NCI-H2227 (cell line): ENCODE measurements around the gene TMSB4X.
A peak's percentile ranks its signal among the peaks of the same experiment; 100 is the strongest.
"Not testable (repeated sequence)": the region's sequence is repeated elsewhere in the genome, so short reads cannot be mapped to it uniquely, and the experiment has no call there.

Experiments used
- DNase-seq: peaks from one replicate; lab custom pipeline; 2025; ENCODE audit not compliant: unreplicated experiment; lab: John Stamatoyannopoulos, UW

Gene TMSB4X

DNA sequence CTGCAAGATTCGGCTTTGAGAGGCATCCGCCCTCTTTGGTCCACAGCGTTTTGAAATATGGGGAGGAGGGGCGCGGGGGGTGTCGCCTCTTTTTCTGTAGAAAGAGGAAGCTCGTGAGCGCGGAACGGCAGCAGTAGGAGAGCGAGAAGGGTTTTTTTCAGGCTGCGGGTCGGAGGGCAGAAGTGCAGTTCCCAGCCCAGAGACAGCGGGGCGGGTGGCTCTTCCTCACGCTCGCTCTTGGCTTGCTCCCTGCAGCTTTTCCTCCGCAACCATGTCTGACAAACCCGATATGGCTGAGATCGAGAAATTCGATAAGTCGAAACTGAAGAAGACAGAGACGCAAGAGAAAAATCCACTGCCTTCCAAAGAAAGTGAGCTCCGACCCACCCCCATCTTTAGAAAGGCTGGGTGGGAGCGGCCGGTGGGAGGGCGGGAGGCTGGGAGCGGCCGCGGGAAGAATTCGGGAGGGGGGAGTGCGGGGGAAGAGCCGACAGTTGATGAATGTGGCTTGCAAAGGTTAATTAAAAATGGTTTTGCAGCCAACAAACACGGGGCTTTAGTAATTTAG lies 1.2 kb downstream of the TMSB4X start:
- peak; percentile 79 for DNase-seq

DNA sequence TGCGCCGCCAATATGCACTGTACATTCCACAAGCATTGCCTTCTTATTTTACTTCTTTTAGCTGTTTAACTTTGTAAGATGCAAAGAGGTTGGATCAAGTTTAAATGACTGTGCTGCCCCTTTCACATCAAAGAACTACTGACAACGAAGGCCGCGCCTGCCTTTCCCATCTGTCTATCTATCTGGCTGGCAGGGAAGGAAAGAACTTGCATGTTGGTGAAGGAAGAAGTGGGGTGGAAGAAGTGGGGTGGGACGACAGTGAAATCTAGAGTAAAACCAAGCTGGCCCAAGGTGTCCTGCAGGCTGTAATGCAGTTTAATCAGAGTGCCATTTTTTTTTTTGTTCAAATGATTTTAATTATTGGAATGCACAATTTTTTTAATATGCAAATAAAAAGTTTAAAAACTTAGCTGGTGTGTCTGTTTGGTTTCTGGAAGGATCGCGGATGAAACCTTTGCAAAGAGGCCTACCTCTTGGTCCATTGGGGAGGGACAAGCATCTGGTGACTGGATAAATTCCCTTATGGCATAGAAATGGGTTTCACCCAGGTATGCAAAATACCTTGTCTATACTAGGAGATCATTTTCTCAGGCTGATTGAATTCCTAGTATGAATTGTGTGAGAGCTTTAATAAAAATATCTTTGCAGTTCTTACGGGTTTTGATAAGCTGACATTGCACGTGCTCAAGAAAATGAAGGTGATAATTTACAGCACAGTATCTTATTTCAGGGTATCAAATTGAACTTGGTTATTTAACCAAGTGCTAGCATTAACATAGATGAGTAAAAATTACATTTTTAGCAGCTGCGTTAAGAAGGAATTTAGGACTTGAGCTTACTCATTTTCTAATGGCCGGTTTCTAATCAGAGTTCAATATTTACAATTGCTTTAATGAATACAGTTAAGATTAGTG lies 2.2 kb downstream of the TMSB4X start:
- DNase-seq = not testable (repeated sequence)

DNA sequence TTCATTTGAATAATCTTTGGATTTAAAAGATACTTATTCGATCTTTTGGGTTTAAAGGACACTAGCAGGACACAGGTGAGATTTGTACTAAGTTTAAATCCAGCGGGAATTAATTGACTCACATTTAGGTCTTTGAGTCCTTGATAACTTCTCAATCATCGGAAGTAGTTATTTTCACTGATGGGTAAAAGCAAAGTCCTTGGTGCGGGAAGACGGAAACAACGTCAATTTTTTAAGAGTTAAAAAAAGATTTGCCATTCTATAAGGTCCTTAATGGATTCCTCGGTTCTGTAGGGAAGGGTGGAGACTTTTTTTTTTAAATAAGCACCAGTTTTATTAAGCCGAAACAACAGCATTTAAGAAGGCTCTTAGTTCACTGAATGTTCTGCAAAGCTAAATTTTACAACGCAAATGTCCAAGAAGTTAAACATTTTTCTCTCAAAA lies 2.9 kb downstream of the TMSB4X start:
- no peak for DNase-seq

DNA sequence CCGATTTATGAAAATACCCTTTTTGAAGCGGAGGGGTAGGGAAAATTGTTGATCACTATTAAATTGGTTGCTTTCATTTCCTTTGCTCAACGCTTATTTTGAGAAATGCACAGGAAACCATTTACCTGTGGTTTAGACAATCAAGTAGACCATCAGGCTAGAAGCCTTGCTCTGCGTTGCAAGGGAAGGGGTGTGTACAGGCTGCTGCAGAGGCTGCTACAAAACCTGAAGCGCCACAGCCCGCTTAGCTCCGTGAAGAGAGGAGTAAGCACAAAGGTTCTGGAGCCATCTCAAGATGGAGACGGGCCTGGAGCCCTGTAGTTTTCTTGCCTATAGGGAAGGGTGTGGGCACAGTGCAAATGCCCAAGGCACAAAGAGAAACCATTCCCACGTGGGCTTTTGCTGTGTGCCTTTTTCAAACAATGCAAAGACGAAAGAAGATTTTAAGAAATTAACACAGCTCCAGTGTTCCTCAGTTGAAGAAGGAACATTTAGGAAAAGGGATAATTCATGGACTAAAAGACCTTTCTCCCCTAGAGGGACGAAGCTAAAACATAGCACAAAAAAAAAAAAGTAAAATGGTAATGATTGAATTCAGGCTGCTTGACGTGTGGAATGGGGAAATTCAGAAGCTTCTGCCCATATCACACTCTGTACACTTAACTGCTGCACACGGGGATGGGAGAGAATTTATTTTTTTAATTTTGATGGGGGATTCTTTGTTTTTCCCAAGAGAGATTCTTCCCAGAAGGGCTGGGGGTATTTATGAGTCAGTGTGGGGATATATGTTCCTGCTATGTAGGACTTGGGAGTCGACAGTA lies 3.5 kb downstream of the TMSB4X start:
- peak; percentile 59 for DNase-seq

DNA sequence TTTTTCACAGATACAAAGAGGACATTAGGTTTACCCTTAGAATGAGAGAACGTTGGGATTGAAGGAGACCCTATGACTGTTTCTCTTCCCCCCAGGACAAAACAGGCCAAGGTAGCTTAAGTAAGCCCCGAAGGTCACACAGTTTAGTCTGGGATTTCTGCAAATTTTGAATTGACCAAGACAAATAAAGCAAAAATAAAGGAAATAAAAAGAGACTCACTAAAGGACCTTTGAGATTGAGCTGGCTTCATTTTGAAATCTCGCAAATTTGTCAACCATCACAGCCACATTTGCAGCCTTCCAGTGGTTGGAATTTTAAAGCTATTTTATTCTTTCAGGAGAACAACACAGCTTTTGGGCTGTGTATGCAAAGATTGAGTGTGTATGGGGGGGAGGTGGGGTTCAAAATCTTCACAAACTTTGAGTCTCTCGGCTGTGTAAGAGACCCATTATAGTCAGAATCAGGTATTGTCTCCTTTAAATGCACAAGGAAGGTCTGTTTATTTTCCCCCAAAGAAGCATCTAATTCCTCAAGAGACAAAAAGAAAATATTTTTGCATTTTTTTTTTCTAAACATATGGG lies 4.2 kb downstream of the TMSB4X start:
- DNase-seq = no peak

DNA sequence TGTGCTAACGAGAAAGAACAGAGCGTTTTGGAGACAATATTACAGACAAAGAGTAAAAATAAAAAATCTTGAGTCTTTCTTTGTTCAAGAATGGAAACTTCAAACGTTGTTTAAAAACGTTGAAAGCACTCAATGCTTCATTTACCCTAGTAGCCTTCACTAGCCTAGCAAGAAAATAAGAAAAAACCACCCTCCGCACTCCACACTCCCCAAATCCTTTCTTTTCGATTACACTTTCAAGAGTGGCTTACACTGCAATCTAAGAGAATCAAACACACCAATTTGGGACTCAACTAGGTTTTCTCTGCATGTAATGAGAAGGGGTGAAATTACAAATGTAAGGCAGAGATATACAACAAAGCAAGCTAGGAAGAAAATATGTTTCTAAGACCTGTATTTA lies 4.7 kb downstream of the TMSB4X start:
- DNase-seq = no peak

DNA sequence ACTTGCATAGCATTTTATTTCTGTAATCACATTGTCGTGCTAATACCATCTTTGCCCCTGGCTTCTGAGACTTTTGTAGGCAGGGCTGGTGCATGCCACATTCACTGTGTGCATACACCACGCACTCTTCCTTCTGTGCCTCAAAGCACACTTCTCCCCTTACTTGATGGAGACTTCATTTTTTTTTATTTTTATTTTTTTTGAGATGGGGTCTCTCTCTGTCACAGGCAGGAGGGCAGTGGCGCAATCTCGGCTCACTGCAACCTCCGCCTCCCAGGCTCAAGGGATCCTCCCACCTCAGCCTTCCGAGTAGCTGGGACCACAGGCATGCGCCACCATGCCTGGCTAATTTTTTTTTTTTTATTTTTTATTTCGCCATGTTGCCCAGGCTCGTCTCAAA lies 5.1 kb downstream of the TMSB4X start:
- not testable (repeated sequence) for DNase-seq

DNA sequence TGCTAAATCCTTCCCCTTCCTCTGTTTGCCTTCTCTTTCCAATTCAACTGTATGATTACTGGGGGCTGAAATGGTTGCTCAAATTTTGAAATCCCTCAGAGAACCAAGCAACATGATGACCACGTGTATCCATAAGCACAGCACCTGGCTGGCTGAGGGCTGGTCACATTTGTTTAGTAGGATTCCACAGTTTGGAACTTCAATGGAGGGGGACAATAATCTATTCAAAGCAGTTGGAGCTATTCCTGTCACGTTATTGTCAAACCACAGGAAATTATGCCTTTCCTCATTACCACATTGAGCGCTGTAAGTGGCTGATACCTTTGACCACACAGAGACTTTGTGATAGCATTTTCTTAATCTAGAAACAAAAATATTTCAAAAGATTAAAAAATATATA lies 7.0 kb downstream of the TMSB4X start:
- no peak for DNase-seq

DNA sequence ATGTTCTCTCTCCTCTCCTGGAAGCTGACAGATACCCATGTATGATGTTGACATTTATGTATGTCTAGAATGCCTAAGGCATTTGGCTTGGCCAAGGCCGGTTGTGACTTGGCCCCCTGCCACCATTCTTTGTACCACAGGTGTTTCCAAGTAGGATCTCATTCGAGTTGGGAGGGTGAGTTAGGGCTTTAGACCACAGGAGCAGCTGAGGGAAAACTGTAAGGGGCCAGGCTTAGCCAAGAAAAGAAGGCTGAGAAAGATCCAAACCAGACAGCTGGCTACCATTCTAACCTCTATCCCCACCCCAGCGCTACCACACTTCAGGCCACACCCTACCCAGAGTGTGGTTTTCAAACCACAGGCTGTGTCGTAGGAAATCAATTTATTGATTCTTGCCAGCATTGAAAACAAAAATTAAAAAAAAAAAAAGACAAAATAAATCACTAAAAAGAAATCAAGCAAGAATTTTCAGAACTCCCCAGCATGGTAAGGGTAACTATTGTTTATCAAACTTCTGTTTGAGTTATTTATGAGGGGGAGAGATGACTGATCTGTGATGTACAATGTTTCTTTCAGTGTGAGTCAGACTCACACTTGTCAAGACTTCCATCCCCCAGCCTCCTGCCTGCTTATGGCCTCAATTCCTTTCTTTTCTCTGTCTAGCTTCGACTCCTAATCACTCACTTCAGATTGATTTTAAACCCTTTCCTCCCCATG lies 9.9 kb downstream of the TMSB4X start:
- DNase-seq = no peak

DNA sequence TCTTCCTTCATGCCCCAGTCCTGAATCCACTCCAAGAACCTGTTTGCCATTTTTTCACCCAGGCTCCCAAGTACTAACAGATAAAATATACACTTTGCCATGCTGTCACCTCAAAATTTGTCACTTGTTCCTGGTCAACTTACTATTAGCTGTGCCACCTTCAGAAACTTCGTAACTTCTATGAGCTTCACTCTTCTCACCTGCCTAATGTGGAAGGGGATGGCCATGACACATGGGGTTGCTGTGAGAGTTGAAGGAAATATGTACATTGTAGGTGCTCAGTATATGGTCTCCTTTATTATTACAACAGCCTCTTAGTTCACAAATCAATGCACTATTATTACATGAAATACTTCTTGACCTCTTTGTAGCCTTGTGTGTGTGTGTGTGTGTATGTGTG lies 10.4 kb downstream of the TMSB4X start:
- DNase-seq = no peak

DNA sequence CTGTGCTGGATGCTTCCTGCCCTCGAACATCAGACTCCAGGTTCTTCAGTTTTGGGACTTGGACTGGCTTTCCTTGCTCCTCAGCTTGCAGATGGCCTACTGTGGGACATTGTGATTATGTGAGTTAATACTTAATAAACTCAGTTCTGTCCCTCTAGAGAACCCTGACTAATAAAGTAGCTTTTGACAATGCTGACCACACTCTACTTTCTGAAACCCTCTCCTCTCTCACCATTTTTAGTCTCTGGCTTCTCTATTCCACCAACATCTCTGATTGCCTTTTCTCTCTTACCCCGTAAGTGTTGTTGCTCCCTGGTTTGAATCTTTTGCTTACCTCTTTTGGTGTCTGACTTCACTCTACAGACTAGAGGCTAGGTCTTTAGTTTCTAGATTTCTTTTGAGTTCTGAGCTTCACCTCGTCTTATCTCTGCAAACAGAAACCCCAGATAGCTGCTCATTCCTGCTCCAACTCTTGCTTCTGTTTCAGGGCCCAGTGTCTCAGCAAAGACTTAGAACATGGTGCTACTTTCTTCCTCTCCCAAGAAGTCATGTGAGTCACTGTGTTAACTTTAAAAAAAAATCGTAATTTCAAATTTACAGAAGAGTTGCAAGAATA lies 11.4 kb downstream of the TMSB4X start:
- no peak for DNase-seq

DNA sequence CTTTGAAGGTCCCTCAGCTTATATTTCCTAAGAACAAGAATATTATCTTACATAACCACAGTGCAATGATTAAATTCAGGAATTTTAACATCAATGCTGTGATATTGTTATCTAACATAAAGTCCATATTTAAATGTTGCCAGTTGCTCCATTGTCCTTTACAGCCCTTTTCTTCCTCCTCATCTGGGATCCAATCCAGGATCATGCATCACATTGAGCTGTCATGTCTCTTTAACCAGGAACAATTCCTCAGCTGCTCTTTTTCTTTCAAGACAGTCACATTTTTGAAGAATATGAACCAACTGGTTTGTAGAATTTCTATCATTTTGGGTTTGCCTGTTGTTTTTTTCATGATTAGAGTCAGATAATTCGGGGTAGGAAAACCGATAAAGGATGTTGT lies 12.0 kb downstream of the TMSB4X start:
- DNase-seq = no peak

DNA sequence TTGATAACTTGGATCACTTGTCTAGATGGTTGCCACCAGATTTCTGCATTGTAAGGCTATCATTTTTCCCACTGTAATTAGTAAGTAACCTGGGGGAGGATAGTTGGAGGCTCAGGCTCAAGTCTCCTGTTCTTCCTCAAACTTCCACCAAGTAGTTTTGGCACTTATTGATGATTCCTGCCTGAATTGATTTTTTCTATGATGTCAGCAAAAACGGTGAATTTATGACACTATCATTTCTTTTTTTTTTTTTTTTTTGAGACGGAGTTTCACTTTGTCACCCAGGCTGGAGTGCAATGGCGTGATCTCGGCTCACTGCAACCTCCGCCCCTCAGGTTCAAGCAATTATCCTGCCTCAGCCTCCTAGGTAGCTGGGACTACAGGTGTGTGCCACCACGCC lies 12.4 kb downstream of the TMSB4X start:
- DNase-seq = no peak

DNA sequence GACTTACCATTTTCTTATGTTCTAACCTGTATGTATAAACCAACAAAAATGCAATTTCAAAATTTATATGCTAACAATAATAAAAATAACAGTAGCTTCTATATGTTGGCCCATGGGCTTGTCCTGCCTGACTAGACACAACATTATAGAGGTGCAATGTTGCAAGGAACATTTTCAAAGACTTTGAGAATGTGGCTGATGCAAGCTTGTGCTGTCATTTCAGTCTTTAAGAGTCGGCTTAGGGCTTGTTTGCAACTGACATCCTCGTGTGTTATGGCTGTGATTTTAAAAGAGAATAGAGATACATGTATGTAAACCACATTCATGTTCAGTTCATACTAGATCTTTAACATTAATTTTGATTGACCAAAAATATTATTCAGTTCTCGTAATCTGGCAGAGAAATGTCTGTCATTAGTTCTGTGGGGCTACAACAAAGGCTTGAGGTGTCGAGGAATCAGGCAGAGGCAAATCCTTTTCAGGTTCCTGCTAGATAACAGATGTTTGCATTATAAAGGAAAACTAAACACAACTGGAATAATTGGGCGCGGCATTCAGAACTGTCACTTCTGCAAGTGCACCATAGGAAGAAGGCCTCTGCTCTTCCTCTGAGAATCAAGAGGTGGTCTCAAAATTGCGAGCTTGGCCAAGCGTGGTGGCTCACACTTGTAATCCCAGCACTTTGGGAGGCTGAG lies 13.1 kb downstream of the TMSB4X start:
- no peak for DNase-seq

DNA sequence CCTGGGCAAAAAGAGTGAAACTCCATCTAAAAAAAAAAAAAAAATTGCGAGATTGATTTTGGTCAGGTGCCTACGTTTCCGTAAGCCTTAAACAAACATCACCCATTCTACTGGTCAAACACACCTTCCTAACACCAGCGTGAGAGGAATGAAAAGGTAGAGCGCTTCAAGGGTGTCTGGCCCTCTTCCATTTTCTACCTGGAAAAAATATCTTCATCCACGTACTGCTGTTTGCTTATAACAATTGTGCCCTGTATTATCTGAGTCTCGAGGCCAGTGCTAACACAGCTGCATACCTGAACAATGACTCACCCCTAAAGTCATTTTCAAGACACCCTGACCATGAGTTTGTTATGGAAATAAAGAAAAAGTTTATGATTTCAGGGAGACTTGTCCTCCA lies 13.9 kb downstream of the TMSB4X start:
- no peak for DNase-seq

DNA sequence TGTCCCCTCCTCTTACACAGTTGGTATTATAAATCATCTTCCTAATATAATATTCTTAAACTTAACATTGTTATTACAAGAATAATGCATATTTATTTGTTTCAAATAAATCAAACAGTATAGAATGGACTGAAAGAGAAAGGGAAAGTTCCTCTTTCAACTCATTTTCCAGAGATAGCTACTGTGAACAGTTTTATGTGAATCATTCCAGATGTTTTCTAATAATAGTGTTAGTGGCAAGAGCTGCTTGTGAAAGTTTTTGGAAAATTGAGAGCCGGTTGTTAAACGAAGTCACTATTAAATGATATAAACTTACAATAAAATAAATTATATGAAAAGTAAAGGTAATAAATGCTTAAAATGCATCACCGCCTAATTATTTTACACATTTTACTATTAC lies 14.6 kb downstream of the TMSB4X start:
- DNase-seq = no peak

DNA sequence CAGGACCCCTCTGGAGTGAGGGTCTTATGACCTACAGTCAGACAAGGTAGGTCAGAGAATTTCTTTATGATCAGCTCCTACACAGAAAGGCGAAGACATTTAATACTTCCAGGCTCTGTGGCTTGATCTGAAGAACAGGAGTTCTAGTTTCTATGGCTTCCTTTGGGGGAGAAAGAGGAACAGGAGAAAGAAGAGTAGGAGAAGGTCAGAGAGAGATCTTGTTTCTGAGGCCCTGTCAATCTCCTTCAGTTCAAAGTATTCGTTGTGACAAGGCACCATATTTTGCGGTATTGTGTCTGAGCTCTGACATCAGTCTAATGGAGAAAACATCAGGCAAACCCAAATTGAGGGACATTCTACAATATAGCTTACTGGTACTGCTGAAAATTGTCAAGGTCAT lies 16.7 kb downstream of the TMSB4X start:
- DNase-seq = no peak

DNA sequence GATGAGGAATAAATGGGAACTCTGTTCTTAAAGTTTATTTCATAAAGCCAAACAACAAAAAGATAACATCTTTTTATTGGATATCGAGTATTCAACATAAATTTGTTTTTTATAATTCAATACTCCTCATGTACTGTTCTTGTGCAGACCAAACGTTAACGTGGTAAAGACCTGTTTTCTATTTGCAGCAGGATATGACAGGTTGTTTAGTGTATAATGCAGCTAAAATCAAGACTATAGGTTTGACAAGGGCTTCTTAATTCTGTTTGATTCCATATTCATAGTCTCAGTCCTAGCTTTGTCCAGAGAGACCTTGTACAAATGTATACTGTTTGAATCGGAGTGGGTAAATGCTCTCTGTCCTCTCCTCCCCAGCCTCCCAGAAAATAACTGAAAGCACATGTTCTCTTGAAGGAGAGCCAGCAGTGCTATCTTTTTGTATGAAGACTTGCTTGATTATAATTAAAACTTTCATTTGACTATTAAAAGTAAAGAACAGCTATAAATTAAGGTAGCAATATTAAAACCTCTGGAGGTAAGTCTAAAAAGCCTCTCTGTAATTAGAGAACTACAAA lies 17.7 kb downstream of the TMSB4X start:
- no peak for DNase-seq

DNA sequence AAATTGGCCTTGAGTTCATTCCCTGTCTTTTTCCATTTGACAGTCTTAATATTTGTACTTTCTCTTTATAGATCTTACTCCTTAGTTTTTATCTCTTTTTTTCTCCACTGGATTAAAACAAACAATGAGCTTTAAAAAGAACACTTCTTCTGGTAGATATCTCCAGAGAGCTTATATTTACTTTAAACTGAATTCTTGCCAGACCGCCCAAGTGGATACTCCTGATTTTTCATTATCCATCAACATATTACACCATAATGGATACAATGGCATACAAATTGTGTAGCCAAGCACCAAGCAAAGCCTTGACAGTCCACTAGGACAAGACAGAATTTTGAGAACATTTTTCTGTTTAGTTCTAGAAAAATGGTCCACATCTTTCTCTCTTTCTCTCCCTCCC lies 18.9 kb downstream of the TMSB4X start:
- no peak for DNase-seq
